ENCODE data around the gene NOL6. TPM values are rescaled to one million over a fixed set of nuclear protein-coding genes. Genes with fewer than 3 reads are reported as not detected.

The NOL6 gene
- total and polyA plus RNA-seq, 9 of the 15 experiments (the other 6 are each of a cell fraction or from before 2014, with no cell fraction given), result 7.7 to 58.9 (median 27.0) TPM

GRCh38 chr9:33465596-33466564 is 7.8 kb downstream of the NOL6 start (continued):
- no peak for TF ChIP-seq MXD1 (CRISPR knock-in tag; IDR thresholded peaks at IDR 0.05; ENCODE audit: borderline replicate concordance, poor library complexity, severe bottlenecking)

DNA sequence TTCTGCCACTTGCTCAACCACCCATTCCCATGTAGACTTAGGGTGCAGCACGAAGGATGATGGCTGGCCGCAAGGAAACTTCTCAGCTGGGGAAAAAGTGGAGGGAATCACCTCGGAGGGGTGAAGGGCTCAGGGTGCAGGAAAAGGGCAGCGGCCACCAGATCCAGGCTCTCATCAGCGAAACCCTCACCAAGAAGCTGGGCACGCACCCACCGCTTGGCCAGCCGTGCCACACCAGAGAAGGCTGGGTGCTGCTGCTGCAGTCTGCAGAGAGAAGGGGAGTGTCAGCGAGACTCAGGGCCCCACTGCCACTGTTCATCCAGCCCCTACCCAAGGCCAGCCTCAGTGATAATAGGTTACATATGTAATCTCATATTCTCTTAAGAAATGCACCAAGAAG is 8.6 kb downstream of the NOL6 start:
- ATAC-seq (no peak), DNase-seq (ENCODE audit: extremely low read depth in 1 of 4, low spot score in 3 of 4) (no peak), FAIRE-seq (no peak)
- no peak overlapping the region for H2AFZ ChIP-seq (ENCODE audit: low read depth, low read length)
- no TSS peak for BruUV-seq (replicated peaks)
- peaks cover 0 to 3% of the 10 kb centered on the region in 2 experiments; a peak in 2 of 5 replicates for H3K4me1 ChIP-seq (replicated peaks in 1 of 2; ENCODE audit: control insufficient read depth in 2 of 2, insufficient read depth in 2 of 2, low read length in 2 of 2)
- POLR2A ChIA-PET, result interaction anchor here (0.5 kb wide), 1 partner anchor 21 kb away, joined by 3 read pairs; no protein-coding TSS in a partner anchor
- intact Hi-C loops (cut with micrococcal nuclease) (no loop called here), in situ Hi-C loops (cut with MboI) (loop anchor here (10.0 kb wide), 1 partner anchor 60 kb away; the partner anchor contains the start of gene AQP7)
- no peak overlapping the region for H3K27ac ChIP-seq (ENCODE audit: extremely low read depth, low read depth, low read length)
- H3K4me2 ChIP-seq (ENCODE audit: insufficient read depth, low read length), result no peak overlapping the region
- H3K9me3 ChIP-seq (replicated peaks; ENCODE audit: control insufficient read depth, insufficient read depth, low read depth, low read length), result no peaks in the 10 kb centered on the region
- H3K27me3 ChIP-seq (ENCODE audit: control insufficient read depth in 2 of 2, insufficient read depth in 2 of 2, low read length in 2 of 2), result no peaks in the 10 kb centered on the region
- H3K9ac ChIP-seq (ENCODE audit: insufficient read depth in 1 of 2, low read depth in 2 of 2, low read length in 2 of 2), result no peak overlapping the region
- CTCF ChIA-PET (ENCODE audit: low intra/inter-chr PET ratio), result no interaction called here
- no peak overlapping the region for H3K4me3 ChIP-seq
- no peaks in the 10 kb centered on the region for H3K9me1 ChIP-seq (ENCODE audit: control insufficient read depth, insufficient read depth, low read length)
- WGBS (ENCODE audit: insufficient coverage, low coverage, missing lambda C conversion rate), result no CpG with 5 or more reads among the region's 9 CpGs
- H4K20me1 ChIP-seq (replicated peaks; ENCODE audit: control insufficient read depth, insufficient read depth, low read length), result no peaks in the 10 kb centered on the region
- no peaks in the 10 kb centered on the region for H3K79me2 ChIP-seq (ENCODE audit: control insufficient read depth, insufficient read depth, low read length)
- H3K36me3 ChIP-seq (ENCODE audit: control insufficient read depth, insufficient read depth, low read length), result peaks cover 99% of the 10 kb centered on the region
- TF ChIP-seq, protein P1, sequence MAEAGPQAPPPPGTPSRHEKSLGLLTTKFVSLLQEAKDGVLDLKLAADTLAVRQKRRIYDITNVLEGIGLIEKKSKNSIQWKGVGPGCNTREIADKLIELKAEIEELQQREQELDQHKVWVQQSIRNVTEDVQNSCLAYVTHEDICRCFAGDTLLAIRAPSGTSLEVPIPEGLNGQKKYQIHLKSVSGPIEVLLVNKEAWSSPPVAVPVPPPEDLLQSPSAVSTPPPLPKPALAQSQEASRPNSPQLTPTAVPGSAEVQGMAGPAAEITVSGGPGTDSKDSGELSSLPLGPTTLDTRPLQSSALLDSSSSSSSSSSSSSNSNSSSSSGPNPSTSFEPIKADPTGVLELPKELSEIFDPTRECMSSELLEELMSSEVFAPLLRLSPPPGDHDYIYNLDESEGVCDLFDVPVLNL (CRISPR knock-in tag; IDR thresholded peaks at IDR 0.05; ENCODE audit: low read depth), result no peak
- TF ChIP-seq, protein P2, sequence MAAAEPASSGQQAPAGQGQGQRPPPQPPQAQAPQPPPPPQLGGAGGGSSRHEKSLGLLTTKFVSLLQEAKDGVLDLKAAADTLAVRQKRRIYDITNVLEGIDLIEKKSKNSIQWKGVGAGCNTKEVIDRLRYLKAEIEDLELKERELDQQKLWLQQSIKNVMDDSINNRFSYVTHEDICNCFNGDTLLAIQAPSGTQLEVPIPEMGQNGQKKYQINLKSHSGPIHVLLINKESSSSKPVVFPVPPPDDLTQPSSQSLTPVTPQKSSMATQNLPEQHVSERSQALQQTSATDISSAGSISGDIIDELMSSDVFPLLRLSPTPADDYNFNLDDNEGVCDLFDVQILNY (CRISPR knock-in tag; IDR thresholded peaks at IDR 0.05), result no peak
- TF ChIP-seq, protein P3, sequence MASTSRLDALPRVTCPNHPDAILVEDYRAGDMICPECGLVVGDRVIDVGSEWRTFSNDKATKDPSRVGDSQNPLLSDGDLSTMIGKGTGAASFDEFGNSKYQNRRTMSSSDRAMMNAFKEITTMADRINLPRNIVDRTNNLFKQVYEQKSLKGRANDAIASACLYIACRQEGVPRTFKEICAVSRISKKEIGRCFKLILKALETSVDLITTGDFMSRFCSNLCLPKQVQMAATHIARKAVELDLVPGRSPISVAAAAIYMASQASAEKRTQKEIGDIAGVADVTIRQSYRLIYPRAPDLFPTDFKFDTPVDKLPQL (IDR thresholded peaks at IDR 0.05; ENCODE audit: extremely low read depth, insufficient read length), result no peak
